H1 (cell line): Measurements from ENCODE around the gene MFAP5. TPM values are rescaled to one million over a fixed set of nuclear protein-coding genes. Genes with fewer than 3 reads are reported as not detected.

Source experiments
- CTCF ChIA-PET: fragments of 300-600 bp; sonication (Branson Sonifier 250); formaldehyde crosslinking; loops from one replicate; lab custom pipeline; 2021; ENCODE audit not compliant: partially characterized antibody; lab: Charles Lee
- POLR2A ChIA-PET: fragments of 300-600 bp; sonication (Branson Sonifier 250); formaldehyde crosslinking; loops from one replicate; lab custom pipeline; 2021; ENCODE audit warnings: inconsistent platforms; ENCODE audit not compliant: partially characterized antibody; lab: Charles Lee
- DNase-seq, 2 experiments: peaks; one replicate each; pipeline versions ENCODE4 v3.0.0 to v3.0.0-alpha.2; 2010 to 2022; ENCODE audit warnings: low spot score in 2 of 2, low read depth in 1 of 2, mixed read lengths in 1 of 2
- FAIRE-seq: peaks from 2 replicates; lab custom pipeline; 2011; peaks lifted over from hg19 to GRCh38; lab: Jason Lieb, UNC
- H2AFZ ChIP-seq: 2 replicates; pipeline ENCODE4 v1.8.1; 2012; ENCODE audit warnings: low read length, inconsistent platforms
- H2AK5ac ChIP-seq: 2 replicates; pipeline ENCODE4 v1.6.1; 2013; ENCODE audit warnings: low read depth, low read length
- H2BK120ac ChIP-seq: replicated peaks from 2 replicates; pipeline ENCODE3; 2013; ENCODE audit warnings: low read depth, low read length, inconsistent platforms
- H2BK12ac ChIP-seq: 2 replicates; pipeline ENCODE4 v1.6.1; 2013; ENCODE audit warnings: low read depth, low read length
- H2BK15ac ChIP-seq: 2 replicates; pipeline ENCODE4 v1.6.1; 2013; ENCODE audit warnings: low read length
- H2BK20ac ChIP-seq: 2 replicates; pipeline ENCODE4 v1.6.1; 2013; ENCODE audit warnings: low read length
- H2BK5ac ChIP-seq: 2 replicates; pipeline ENCODE4 v1.6.1; 2013; ENCODE audit warnings: low read depth, low read length
- H3K14ac ChIP-seq: 2 replicates; pipeline ENCODE4 v1.6.1; 2013; ENCODE audit warnings: inconsistent platforms; ENCODE audit not compliant: insufficient read length
- H3K18ac ChIP-seq: 2 replicates; pipeline ENCODE4 v1.6.1; 2013; ENCODE audit warnings: low read length; ENCODE audit errors: extremely low read depth
- H3K23ac ChIP-seq: 2 replicates; pipeline ENCODE4 v1.6.1; 2013; ENCODE audit warnings: inconsistent platforms; ENCODE audit not compliant: insufficient read length
- H3K23me2 ChIP-seq: 2 replicates; pipeline ENCODE4 v1.6.1; 2013; ENCODE audit warnings: low read depth, low read length
- H3K27ac ChIP-seq: 2 replicates; pipeline ENCODE4 v1.6.1; 2011; ENCODE audit warnings: low read depth, low read length, inconsistent platforms
- H3K27me3 ChIP-seq, 4 experiments: replicated peaks in 1 of 4; 1 replicate in 1 of 4; 2 replicates in 3 of 4; pipeline versions ENCODE4 v1.6.1 to v1.8.1; 2011 to 2013; ENCODE audit warnings: low read length in 3 of 4, mild to moderate bottlenecking in 3 of 4, inconsistent platforms in 2 of 4, mixed read lengths in 2 of 4, moderate library complexity in 1 of 4; ENCODE audit not compliant: control insufficient read depth in 3 of 4, insufficient read depth in 3 of 4; ENCODE audit errors: extremely low read depth in 1 of 4
- H3K36me3 ChIP-seq, 4 experiments: 2 replicates each; pipeline versions ENCODE4 v1.6.1 to v1.8.1; 2011 to 2013; ENCODE audit warnings: mild to moderate bottlenecking in 4 of 4, low read length in 3 of 4, moderate library complexity in 2 of 4, control low read depth in 1 of 4, inconsistent platforms in 1 of 4; ENCODE audit not compliant: insufficient read depth in 4 of 4, control insufficient read depth in 2 of 4
- H3K4ac ChIP-seq: replicated peaks from 2 replicates; pipeline ENCODE3; 2013; ENCODE audit warnings: low read length, low read depth, mixed read lengths, inconsistent platforms; ENCODE audit not compliant: insufficient read length
- H3K4me1 ChIP-seq, 4 experiments: replicated peaks in 1 of 4; 1 replicate in 1 of 4; 2 replicates in 3 of 4; pipeline versions ENCODE4 v1.6.1 to v1.8.1; 2011 to 2013; ENCODE audit warnings: low read length in 3 of 4, inconsistent platforms in 2 of 4, mixed read lengths in 1 of 4; ENCODE audit not compliant: insufficient read depth in 4 of 4, control insufficient read depth in 3 of 4
- H3K4me2 ChIP-seq, 2 experiments: 2 replicates each; pipeline versions ENCODE4 v1.6.1 to v1.8.1; 2011 to 2013; ENCODE audit warnings: low read depth in 2 of 2, low read length in 2 of 2, control low read depth in 1 of 2, inconsistent platforms in 1 of 2, mild to moderate bottlenecking in 1 of 2; ENCODE audit not compliant: insufficient read depth in 1 of 2
- H3K4me3 ChIP-seq, 4 experiments: fragments of 200-600, 300-600 bp in 1 of 4; sonication (generic), shearing (Covaris generic), sonication (Bioruptor Twin) in 1 of 4; 2 replicates each; pipeline versions ENCODE4 v1.5.1 to v1.8.1; 2011 to 2016; ENCODE audit warnings: low read length in 4 of 4, low read depth in 3 of 4, control low read depth in 2 of 4, inconsistent platforms in 2 of 4, mild to moderate bottlenecking in 2 of 4, mixed read lengths in 1 of 4, moderate library complexity in 1 of 4; ENCODE audit not compliant: insufficient read depth in 2 of 4; ENCODE audit errors: extremely low read depth in 1 of 4
- H3K56ac ChIP-seq: replicated peaks from 2 replicates; pipeline ENCODE3; 2013; ENCODE audit warnings: low read depth, mild to moderate bottlenecking, mixed read lengths, low read length, inconsistent platforms; ENCODE audit not compliant: insufficient read length
- H3K79me1 ChIP-seq: 2 replicates; pipeline ENCODE4 v1.6.1; 2013; ENCODE audit warnings: low read depth, low read length, control low read depth
- H3K79me2 ChIP-seq, 2 experiments: 2 replicates each; pipeline versions ENCODE4 v1.6.1 to v1.8.1; 2012 to 2013; ENCODE audit warnings: low read length in 2 of 2, mild to moderate bottlenecking in 2 of 2, inconsistent platforms in 1 of 2; ENCODE audit not compliant: insufficient read depth in 2 of 2, control insufficient read depth in 1 of 2
- H3K9ac ChIP-seq, 4 experiments: replicated peaks in 1 of 4; 1 replicate in 1 of 4; 2 replicates in 3 of 4; pipeline versions ENCODE4 v1.6.1 to v1.8.1; 2011 to 2013; ENCODE audit warnings: low read depth in 3 of 4, low read length in 3 of 4, control low read depth in 2 of 4, mild to moderate bottlenecking in 2 of 4, moderate library complexity in 2 of 4, inconsistent platforms in 1 of 4; ENCODE audit errors: extremely low read depth in 1 of 4
- H3K9me3 ChIP-seq, 2 experiments: 2 replicates each; pipeline versions ENCODE4 v1.6.1 to v1.8.1; 2012 to 2013; ENCODE audit warnings: mild to moderate bottlenecking in 2 of 2, moderate library complexity in 2 of 2, control low read depth in 1 of 2, inconsistent platforms in 1 of 2, low read depth in 1 of 2, low read length in 1 of 2, mixed read lengths in 1 of 2; ENCODE audit not compliant: insufficient read depth in 2 of 2
- H4K20me1 ChIP-seq, 2 experiments: replicated peaks in 1 of 2; 2 replicates each; pipeline versions ENCODE3 to v1.8.1; 2011 to 2013; ENCODE audit warnings: inconsistent platforms in 2 of 2, low read length in 2 of 2, mild to moderate bottlenecking in 1 of 2; ENCODE audit not compliant: insufficient read depth in 2 of 2, control insufficient read depth in 1 of 2
- H4K5ac ChIP-seq: 2 replicates; pipeline ENCODE4 v1.6.1; 2013; ENCODE audit warnings: low read length, low read depth, mixed read lengths, inconsistent platforms; ENCODE audit not compliant: insufficient read length
- H4K8ac ChIP-seq: 2 replicates; pipeline ENCODE4 v1.8.0; 2013; ENCODE audit warnings: mild to moderate bottlenecking, moderate library complexity, low read length, inconsistent platforms; ENCODE audit not compliant: insufficient read depth; ENCODE audit errors: extremely low read depth
- H4K91ac ChIP-seq: replicated peaks from 2 replicates; pipeline ENCODE3; 2013; ENCODE audit warnings: low read length, mixed read lengths, inconsistent platforms; ENCODE audit not compliant: insufficient read length
- CHD1 ChIP-seq: IDR thresholded peaks from 2 replicates; pipeline ENCODE4 v1.6.1; 2012; ENCODE audit warnings: low read depth, low read length, improper control_type of control experiment
- RBBP5 ChIP-seq: IDR thresholded peaks from 2 replicates; pipeline ENCODE4 v1.7.1; 2012; ENCODE audit warnings: low read depth, mild to moderate bottlenecking, inconsistent platforms, low read length, moderate library complexity, borderline replicate concordance
- WGBS, 2 experiments: shearing (Covaris generic) in 1 of 2; methylation state at CpG; one replicate each; pipeline versions ENCODE4 v1.1.6 to v1.1.7; 2013 to 2015; ENCODE audit warnings: low lambda C conversion rate in 2 of 2, mixed read lengths in 2 of 2, inconsistent platforms in 1 of 2, low coverage in 1 of 2, missing lambda C conversion rate in 1 of 2; ENCODE audit not compliant: insufficient replicate concordance in 2 of 2, insufficient coverage in 1 of 2, insufficient read length in 1 of 2; ENCODE audit errors: extremely low coverage in 1 of 2, missing lambda C conversion rate in 1 of 2; 5-methylcytosine and 5-hydroxymethylcytosine counted together
- polyA plus RNA-seq, 7 experiments: library from polyadenylated mRNA; depleted of rRNA in 3 of 7; stranded (reverse) in 5 of 7; unstranded in 2 of 7; fragments of >200 nt in 5 of 7; fragments of 200-250 nt in 2 of 7; gene quantifications; 1 replicate in 5 of 7; 2 replicates in 1 of 7; 4 replicates in 1 of 7; pipeline versions ENCODE4 v1.2.1 to v1.2.3, GENCODE V29; 2011 to 2013; ENCODE audit warnings: missing spikeins in 2 of 7, mixed read lengths in 2 of 7
- total RNA-seq: library from RNA; stranded (reverse); fragmentation: NEBNext Ultra II Directional; extraction: Animal tissue kit (Norgen Biotek cat#: 25700); gene quantifications from 2 replicates; pipeline ENCODE4 v1.2.1, GENCODE V29; 2021

Gene MFAP5
- total and polyA plus RNA-seq, 2 of the 8 experiments (the other 6 are each of a cell fraction or from before 2014, with no cell fraction given): 0.60 to 0.86 TPM

GRCh38 chr12:8603286-8603685 is 59.3 kb downstream of the MFAP5 start:
- Histone ChIP-seq H2BK20ac (no peak overlapping the region), H3K4me1 (peaks cover 0 to 4% (median 0%) of the 10 kb centered on the region in 4 experiments; a peak in 2 of 7 replicates), H4K20me1 (no peaks in the 10 kb centered on the region), H3K4ac (no peak overlapping the region), H3K14ac (no peak overlapping the region), H3K9me3 (no peaks in the 10 kb centered on the region), H4K8ac (no peak overlapping the region), H4K5ac (no peak overlapping the region), H4K91ac (no peak overlapping the region), H3K27me3 (peaks cover 0 to 4% (median 0%) of the 10 kb centered on the region in 4 experiments; a peak in 3 of 7 replicates), H2AK5ac (no peak overlapping the region), H3K79me1 (no peaks in the 10 kb centered on the region), H2BK5ac (no peak overlapping the region), H3K18ac (no peak overlapping the region), H3K79me2 (no peaks in the 10 kb centered on the region), H3K23me2 (no peaks in the 10 kb centered on the region; the same call in 1 of the 2 replicates), H3K56ac (no peak overlapping the region), H3K4me3 (no peak overlapping the region), H3K23ac (no peak overlapping the region), H2AFZ (no peak overlapping the region), H3K27ac (no peak overlapping the region), H3K9ac (no peak overlapping the region), H3K36me3 (no peaks in the 10 kb centered on the region), H2BK12ac (no peak overlapping the region), H2BK15ac (no peak overlapping the region), H2BK120ac (no peak overlapping the region), H3K4me2 (no peak overlapping the region)
- ChIA-PET POLR2A (no interaction called here), CTCF (interaction anchor here (0.6 to 2.2 kb wide), 4 partner anchors 8 to 59 kb away, joined by 3 to 14 read pairs (median 5); partner anchors contain the start of gene AICDA)
- 84% methylated on average over 2 of the region's 2 CpGs; no CpG with 5 or more reads in 1 of the 2 experiments for WGBS, 2 experiments
- DNase-seq: no peak
- no peak for FAIRE-seq
- TF ChIP-seq RBBP5 (no peak), CHD1 (no peak)
